ENCODE measurements around the gene GID4.
A peak's percentile ranks its signal among the peaks of the same experiment; 100 is the strongest.

GID4 gene

DNA sequence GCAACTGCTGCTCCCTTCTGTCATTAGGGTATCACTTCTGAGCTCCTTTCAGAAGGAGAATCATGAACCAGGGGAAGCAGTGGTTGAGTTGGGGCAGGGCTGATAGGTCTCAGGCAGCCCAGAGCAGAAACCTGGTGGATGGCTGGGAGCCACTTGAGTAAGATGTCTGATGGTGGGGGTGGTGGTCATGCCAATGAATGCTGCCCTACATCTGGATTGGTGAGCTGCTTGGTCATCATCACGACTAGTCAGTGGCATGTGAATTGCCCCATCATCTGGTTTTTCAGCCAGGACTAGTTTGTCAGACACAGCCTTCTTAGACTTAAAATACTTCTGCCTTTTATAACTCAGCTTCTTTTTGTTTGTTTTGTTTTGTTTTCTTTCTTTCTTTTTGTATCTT lies 2.6 kb downstream of the GID4 start:
- Histone ChIP-seq H3K4me3 (ENCODE audit: control insufficient read depth in 1 of 7, extremely low read depth in 1 of 7, insufficient read depth in 4 of 7, low read depth in 2 of 7, low read length in 6 of 7) (no peak overlapping the region), H3K36me3 (ENCODE audit: control insufficient read depth in 4 of 4, insufficient read depth in 4 of 4, low read length in 3 of 4) (peaks cover 2 to 14% (median 7%) of the 10 kb centered on the region in 4 experiments), H3K9me3 (ENCODE audit: control extremely low read depth in 1 of 5, control insufficient read depth in 4 of 5, insufficient read depth in 2 of 5, low read depth in 1 of 5, low read length in 4 of 5) (no peaks in the 10 kb centered on the region), H3K27me3 (replicated peaks in 2 of 5; ENCODE audit: control insufficient read depth in 4 of 5, insufficient read depth in 5 of 5, low read length in 4 of 5) (no peaks in the 10 kb centered on the region), H3K27ac (ENCODE audit: insufficient read depth in 1 of 2, low read depth in 1 of 2, low read length in 2 of 2, poor library complexity in 1 of 2, severe bottlenecking in 2 of 2) (no peak overlapping the region), H3K4me1 (ENCODE audit: control extremely low read depth in 1 of 4, control insufficient read depth in 4 of 4, insufficient read depth in 4 of 4, low read length in 3 of 4) (peaks cover 9 to 42% (median 31%) of the 10 kb centered on the region in 4 experiments)
- POLR2A ChIA-PET: interaction anchor here (0.6 kb wide), 1 partner anchor 272 kb away, joined by 3 read pairs; no protein-coding TSS in a partner anchor
- CTCF ChIA-PET: interaction anchor here (0.5 to 1.2 kb wide), 3 partner anchors 10 to 1994 kb away, joined by 3 to 4 read pairs (median 3); no protein-coding TSS in a partner anchor
- 63% methylated on average over 1 of the region's 1 CpG for WGBS (ENCODE audit: insufficient coverage)
- peak in 1 of 3 donors; percentile 13 for DNase-seq

DNA sequence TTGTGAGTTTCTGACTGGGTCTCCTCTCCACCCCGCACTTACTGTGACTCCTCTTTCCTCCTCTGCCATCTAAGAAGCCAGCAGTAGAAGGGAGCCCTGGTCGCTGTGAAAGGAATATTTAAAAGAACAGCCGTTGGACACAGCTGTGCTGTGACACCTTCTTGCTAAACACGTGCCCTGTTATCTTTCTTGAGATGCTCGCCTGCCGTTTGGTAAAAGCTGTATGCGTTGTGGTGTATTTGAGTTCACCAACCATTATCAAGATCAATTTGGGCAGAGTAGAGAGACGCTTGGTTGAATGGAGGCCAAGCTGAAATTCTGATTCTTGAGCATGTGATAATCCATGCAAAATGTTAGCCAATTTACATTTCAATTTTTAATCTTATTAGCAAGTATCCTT lies 3.8 kb downstream of the GID4 start:
- H3K27me3 ChIP-seq (replicated peaks in 2 of 5; ENCODE audit: control insufficient read depth in 4 of 5, insufficient read depth in 5 of 5, low read length in 4 of 5): no peaks in the 10 kb centered on the region
- ChIA-PET POLR2A (no interaction called here), CTCF (interaction anchor here (1.0 to 1.4 kb wide), 3 partner anchors 9 to 152 kb away, joined by 3 to 5 read pairs (median 4); no protein-coding TSS in a partner anchor)
- peak in 1 of 3 donors; percentile 14 for DNase-seq
- WGBS (ENCODE audit: insufficient coverage): 93% methylated on average over 8 of the region's 8 CpGs
- no peak overlapping the region for H3K27ac ChIP-seq (ENCODE audit: insufficient read depth in 1 of 2, low read depth in 1 of 2, low read length in 2 of 2, poor library complexity in 1 of 2, severe bottlenecking in 2 of 2)
- peaks cover 7 to 22% (median 13%) of the 10 kb centered on the region in 4 experiments for H3K36me3 ChIP-seq (ENCODE audit: control insufficient read depth in 4 of 4, insufficient read depth in 4 of 4, low read length in 3 of 4)
- no peaks in the 10 kb centered on the region for H3K9me3 ChIP-seq (ENCODE audit: control extremely low read depth in 1 of 5, control insufficient read depth in 4 of 5, insufficient read depth in 2 of 5, low read depth in 1 of 5, low read length in 4 of 5)
- no peak overlapping the region for H3K4me3 ChIP-seq (ENCODE audit: control insufficient read depth in 1 of 7, extremely low read depth in 1 of 7, insufficient read depth in 4 of 7, low read depth in 2 of 7, low read length in 6 of 7)
- peaks cover 5 to 31% (median 21%) of the 10 kb centered on the region in 4 experiments for H3K4me1 ChIP-seq (ENCODE audit: control extremely low read depth in 1 of 4, control insufficient read depth in 4 of 4, insufficient read depth in 4 of 4, low read length in 3 of 4)

DNA sequence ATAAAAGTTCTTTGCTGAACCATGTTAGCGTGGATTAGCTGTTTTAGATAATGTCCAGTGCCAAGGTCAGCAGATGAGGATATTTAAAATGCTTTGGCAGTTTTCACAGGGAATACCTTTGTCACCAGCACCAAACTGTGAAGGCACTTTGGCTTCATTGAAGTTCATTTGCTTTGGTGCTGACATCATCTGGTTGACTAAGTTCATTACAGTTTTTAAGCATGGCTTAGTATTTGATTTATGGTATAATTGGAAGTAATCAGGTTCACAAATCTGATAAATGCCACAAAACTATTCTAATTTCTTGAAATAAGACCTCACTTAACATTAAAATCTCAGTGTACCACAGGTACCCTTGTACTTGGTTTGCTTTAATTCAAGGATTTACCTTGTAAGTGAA lies 4.3 kb downstream of the GID4 start:
- 88% methylated on average over 1 of the region's 1 CpG for WGBS (ENCODE audit: insufficient coverage)
- H3K4me3 ChIP-seq (ENCODE audit: control insufficient read depth in 1 of 7, extremely low read depth in 1 of 7, insufficient read depth in 4 of 7, low read depth in 2 of 7, low read length in 6 of 7): no peak overlapping the region
- CTCF ChIA-PET: interaction anchor here (1.0 to 1.4 kb wide), 3 partner anchors 9 to 152 kb away, joined by 3 to 5 read pairs (median 4); no protein-coding TSS in a partner anchor

DNA sequence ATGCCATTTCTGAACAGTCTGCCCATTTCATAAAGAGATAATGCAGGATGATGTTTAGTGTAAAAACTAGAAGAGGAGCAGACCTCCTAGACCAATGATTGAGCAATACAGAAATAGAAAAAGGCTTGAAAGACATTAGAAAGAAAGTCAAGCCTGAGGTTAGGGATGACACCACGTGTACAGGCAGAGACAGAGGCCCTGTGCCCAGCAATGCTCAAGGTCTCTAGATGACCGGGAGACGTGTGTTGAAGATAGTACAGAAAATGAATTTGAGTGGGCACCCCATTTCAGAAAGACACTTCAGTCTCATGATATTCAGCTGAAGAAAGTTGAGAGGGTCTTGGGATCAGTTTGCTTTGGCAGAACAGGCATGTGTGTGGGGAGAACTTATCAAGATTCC lies 5.4 kb downstream of the GID4 start:
- POLR2A ChIA-PET: no interaction called here
- no peak overlapping the region for H3K27ac ChIP-seq (ENCODE audit: insufficient read depth in 1 of 2, low read depth in 1 of 2, low read length in 2 of 2, poor library complexity in 1 of 2, severe bottlenecking in 2 of 2)
- H3K27me3 ChIP-seq (replicated peaks in 2 of 5; ENCODE audit: control insufficient read depth in 4 of 5, insufficient read depth in 5 of 5, low read length in 4 of 5): no peaks in the 10 kb centered on the region
- H3K4me1 ChIP-seq (ENCODE audit: control extremely low read depth in 1 of 4, control insufficient read depth in 4 of 4, insufficient read depth in 4 of 4, low read length in 3 of 4): peaks cover 0 to 23% (median 16%) of the 10 kb centered on the region in 4 experiments
- CTCF ChIA-PET: no interaction called here
- no peaks in the 10 kb centered on the region for H3K9me3 ChIP-seq (ENCODE audit: control extremely low read depth in 1 of 5, control insufficient read depth in 4 of 5, insufficient read depth in 2 of 5, low read depth in 1 of 5, low read length in 4 of 5)
- DNase-seq: no peak
- H3K36me3 ChIP-seq (ENCODE audit: control insufficient read depth in 4 of 4, insufficient read depth in 4 of 4, low read length in 3 of 4): peaks cover 8 to 22% (median 16%) of the 10 kb centered on the region in 4 experiments
- 100% methylated on average over 2 of the region's 3 CpGs for WGBS (ENCODE audit: insufficient coverage)
- no peak overlapping the region for H3K4me3 ChIP-seq (ENCODE audit: control insufficient read depth in 1 of 7, extremely low read depth in 1 of 7, insufficient read depth in 4 of 7, low read depth in 2 of 7, low read length in 6 of 7)

More for the DNA sequence above, 4.3 kb downstream of the GID4 start:
- peak; percentile 24 to 39 (median 38) for DNase-seq
- H3K9me3 ChIP-seq (ENCODE audit: control extremely low read depth in 1 of 5, control insufficient read depth in 4 of 5, insufficient read depth in 2 of 5, low read depth in 1 of 5, low read length in 4 of 5): no peaks in the 10 kb centered on the region
- POLR2A ChIA-PET: no interaction called here
- no peak overlapping the region for H3K27ac ChIP-seq (ENCODE audit: insufficient read depth in 1 of 2, low read depth in 1 of 2, low read length in 2 of 2, poor library complexity in 1 of 2, severe bottlenecking in 2 of 2)
- H3K36me3 ChIP-seq (ENCODE audit: control insufficient read depth in 4 of 4, insufficient read depth in 4 of 4, low read length in 3 of 4): peaks cover 7 to 22% (median 15%) of the 10 kb centered on the region in 4 experiments
- H3K27me3 ChIP-seq (replicated peaks in 2 of 5; ENCODE audit: control insufficient read depth in 4 of 5, insufficient read depth in 5 of 5, low read length in 4 of 5): no peaks in the 10 kb centered on the region
- H3K4me1 ChIP-seq (ENCODE audit: control extremely low read depth in 1 of 4, control insufficient read depth in 4 of 4, insufficient read depth in 4 of 4, low read length in 3 of 4): peaks cover 0 to 26% (median 17%) of the 10 kb centered on the region in 4 experiments

DNA sequence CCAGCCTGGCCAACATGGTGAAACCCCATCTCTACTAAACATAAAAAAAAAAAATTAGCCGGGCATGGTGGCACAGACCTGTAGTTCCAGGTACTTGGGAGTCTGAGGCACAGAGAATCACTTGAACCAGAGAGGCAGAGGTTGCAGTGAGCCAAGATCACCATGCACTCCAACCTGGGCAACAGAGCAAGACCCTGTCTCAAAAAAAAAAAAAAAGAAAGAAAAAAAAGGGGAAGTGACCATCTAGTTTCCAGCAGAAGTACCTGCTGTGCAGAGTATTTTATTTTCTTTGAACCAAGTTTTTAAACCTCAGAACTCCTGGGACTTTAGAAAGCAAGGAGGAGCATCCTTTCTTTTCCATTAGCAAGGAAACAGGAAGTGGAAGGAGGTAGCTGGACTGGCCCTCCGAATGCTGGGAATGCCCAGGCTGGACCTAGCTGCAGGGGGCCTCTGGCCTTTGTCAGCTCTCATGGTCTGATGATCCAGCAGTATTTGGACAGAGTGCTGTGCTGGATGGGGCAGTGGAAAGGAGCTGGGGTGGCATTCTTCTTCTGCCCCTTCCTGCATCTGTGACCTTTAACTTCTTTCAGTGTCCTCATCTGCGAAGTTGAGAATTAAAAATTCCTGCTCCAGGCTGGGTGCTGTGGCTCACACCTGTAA lies 6.6 kb downstream of the GID4 start:
- H3K27me3 ChIP-seq (replicated peaks in 2 of 5; ENCODE audit: control insufficient read depth in 4 of 5, insufficient read depth in 5 of 5, low read length in 4 of 5): no peaks in the 10 kb centered on the region
- H3K9me3 ChIP-seq (ENCODE audit: control extremely low read depth in 1 of 5, control insufficient read depth in 4 of 5, insufficient read depth in 2 of 5, low read depth in 1 of 5, low read length in 4 of 5): no peaks in the 10 kb centered on the region
- H3K4me3 ChIP-seq (ENCODE audit: control insufficient read depth in 1 of 7, extremely low read depth in 1 of 7, insufficient read depth in 4 of 7, low read depth in 2 of 7, low read length in 6 of 7): no peak overlapping the region
- ChIA-PET CTCF (no interaction called here), POLR2A (no interaction called here)
- peaks cover 12 to 25% (median 21%) of the 10 kb centered on the region in 4 experiments for H3K36me3 ChIP-seq (ENCODE audit: control insufficient read depth in 4 of 4, insufficient read depth in 4 of 4, low read length in 3 of 4)
- peaks cover 0 to 14% (median 6%) of the 10 kb centered on the region in 4 experiments for H3K4me1 ChIP-seq (ENCODE audit: control extremely low read depth in 1 of 4, control insufficient read depth in 4 of 4, insufficient read depth in 4 of 4, low read length in 3 of 4)
- DNase-seq: no peak
- H3K27ac ChIP-seq (ENCODE audit: insufficient read depth in 1 of 2, low read depth in 1 of 2, low read length in 2 of 2, poor library complexity in 1 of 2, severe bottlenecking in 2 of 2): no peak overlapping the region
- 89% methylated on average over 2 of the region's 3 CpGs for WGBS (ENCODE audit: insufficient coverage)

DNA sequence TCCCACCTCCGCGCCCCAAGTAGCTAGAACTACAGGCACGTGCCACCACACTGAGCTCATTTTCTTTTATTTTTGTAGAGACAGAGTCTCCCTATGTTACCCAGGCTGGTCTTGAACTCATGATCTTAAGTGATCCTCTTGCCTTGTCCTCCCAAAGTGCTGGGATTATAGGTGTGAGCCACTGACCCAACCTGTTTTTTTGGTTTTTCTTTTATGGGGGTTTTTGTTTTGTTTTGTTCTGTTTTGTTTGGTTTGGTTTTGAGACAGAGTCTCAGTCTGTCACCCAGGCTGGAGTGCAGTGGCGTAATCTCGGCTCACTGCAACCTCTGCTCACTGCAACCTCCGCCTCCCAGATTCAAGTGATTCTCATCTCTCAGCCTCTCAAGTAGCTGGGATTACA lies 16.4 kb downstream of the GID4 start:
- H3K4me3 ChIP-seq (ENCODE audit: control insufficient read depth in 1 of 7, extremely low read depth in 1 of 7, insufficient read depth in 4 of 7, low read depth in 2 of 7, low read length in 6 of 7): no peak overlapping the region
- H3K9me3 ChIP-seq (ENCODE audit: control extremely low read depth in 1 of 5, control insufficient read depth in 4 of 5, insufficient read depth in 2 of 5, low read depth in 1 of 5, low read length in 4 of 5): no peaks in the 10 kb centered on the region
- POLR2A ChIA-PET: no interaction called here
- H3K27me3 ChIP-seq (replicated peaks in 2 of 5; ENCODE audit: control insufficient read depth in 4 of 5, insufficient read depth in 5 of 5, low read length in 4 of 5): no peaks in the 10 kb centered on the region
- WGBS (ENCODE audit: insufficient coverage): 98% methylated on average over 6 of the region's 6 CpGs
- CTCF ChIA-PET: interaction anchor here (0.6 kb wide), 1 partner anchor 114 kb away, joined by 3 read pairs; no protein-coding TSS in a partner anchor
- DNase-seq: no peak
- H3K27ac ChIP-seq (ENCODE audit: insufficient read depth in 1 of 2, low read depth in 1 of 2, low read length in 2 of 2, poor library complexity in 1 of 2, severe bottlenecking in 2 of 2): no peak overlapping the region
- H3K4me1 ChIP-seq (ENCODE audit: control extremely low read depth in 1 of 4, control insufficient read depth in 4 of 4, insufficient read depth in 4 of 4, low read length in 3 of 4): peaks cover 0 to 11% (median 5%) of the 10 kb centered on the region in 4 experiments
- peaks cover 31 to 43% (median 40%) of the 10 kb centered on the region in 4 experiments for H3K36me3 ChIP-seq (ENCODE audit: control insufficient read depth in 4 of 4, insufficient read depth in 4 of 4, low read length in 3 of 4)

DNA sequence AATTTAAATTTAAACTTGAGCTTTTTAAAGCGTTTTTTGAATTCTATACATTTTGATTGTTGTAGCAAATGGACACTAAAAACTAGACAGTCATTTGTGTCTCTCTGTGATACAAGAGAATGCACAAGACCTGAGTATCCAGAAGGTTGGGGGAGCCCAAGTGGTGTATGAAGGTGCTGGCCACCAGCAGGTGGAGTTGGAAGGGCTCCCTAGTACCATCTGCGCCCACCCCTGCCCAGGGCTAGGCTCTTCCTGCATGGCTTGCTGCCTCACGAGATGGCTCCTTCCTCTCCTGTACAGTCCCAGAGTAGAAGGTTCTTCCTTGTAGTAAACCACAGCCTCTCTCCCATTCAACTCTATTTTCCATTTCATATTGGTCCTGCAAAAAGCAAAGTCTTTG lies 17.0 kb downstream of the GID4 start:
- H3K27ac ChIP-seq (ENCODE audit: insufficient read depth in 1 of 2, low read depth in 1 of 2, low read length in 2 of 2, poor library complexity in 1 of 2, severe bottlenecking in 2 of 2): no peak overlapping the region
- CTCF ChIA-PET: interaction anchor here (0.6 to 1.6 kb wide), 2 partner anchors 13 to 114 kb away, joined by 3 read pairs; no protein-coding TSS in a partner anchor
- DNase-seq: no peak
- POLR2A ChIA-PET: no interaction called here
- no peak overlapping the region for H3K4me3 ChIP-seq (ENCODE audit: control insufficient read depth in 1 of 7, extremely low read depth in 1 of 7, insufficient read depth in 4 of 7, low read depth in 2 of 7, low read length in 6 of 7)
- no peaks in the 10 kb centered on the region for H3K27me3 ChIP-seq (replicated peaks in 2 of 5; ENCODE audit: control insufficient read depth in 4 of 5, insufficient read depth in 5 of 5, low read length in 4 of 5)
- no peaks in the 10 kb centered on the region for H3K9me3 ChIP-seq (ENCODE audit: control extremely low read depth in 1 of 5, control insufficient read depth in 4 of 5, insufficient read depth in 2 of 5, low read depth in 1 of 5, low read length in 4 of 5)
- H3K36me3 ChIP-seq (ENCODE audit: control insufficient read depth in 4 of 4, insufficient read depth in 4 of 4, low read length in 3 of 4): peaks cover 31 to 47% (median 42%) of the 10 kb centered on the region in 4 experiments
- WGBS (ENCODE audit: insufficient coverage): 73% methylated on average over 3 of the region's 3 CpGs
- H3K4me1 ChIP-seq (ENCODE audit: control extremely low read depth in 1 of 4, control insufficient read depth in 4 of 4, insufficient read depth in 4 of 4, low read length in 3 of 4): peaks cover 0 to 11% (median 5%) of the 10 kb centered on the region in 4 experiments
